GM18858 (cell line): Measurements from ENCODE around the gene YIPF4.
"Not testable (repeated sequence)": the region's sequence is repeated elsewhere in the genome, so short reads cannot be mapped to it uniquely, and the experiment has no call there.

Experiments
- ATAC-seq: cut with Tn5 transposase; IDR thresholded peaks from one replicate; pipeline ENCODE4 v1.9.1; 2021; ENCODE audit not compliant: unreplicated experiment

The YIPF4 gene

DNA sequence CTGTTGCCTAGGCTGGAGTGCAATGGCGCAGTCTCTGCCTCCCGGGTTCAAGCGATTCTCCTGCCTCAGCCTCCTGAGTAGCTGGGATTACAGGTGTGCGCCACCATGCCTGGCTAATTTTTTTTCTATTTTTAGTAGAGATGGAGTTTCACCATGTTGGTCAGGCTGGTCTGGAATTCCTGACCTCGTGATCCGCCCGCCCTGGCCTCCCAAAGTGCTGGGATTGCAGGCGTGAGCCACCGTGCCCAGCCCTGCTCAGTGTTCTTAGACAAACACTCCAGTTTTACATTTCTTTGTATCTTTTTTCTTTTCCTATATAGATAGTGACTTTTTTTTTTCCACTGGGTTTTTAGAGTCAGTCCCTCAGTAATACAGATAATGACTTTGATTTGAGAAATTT is 86.6 kb downstream of the YIPF4 start:
- not testable (repeated sequence) for ATAC-seq

DNA sequence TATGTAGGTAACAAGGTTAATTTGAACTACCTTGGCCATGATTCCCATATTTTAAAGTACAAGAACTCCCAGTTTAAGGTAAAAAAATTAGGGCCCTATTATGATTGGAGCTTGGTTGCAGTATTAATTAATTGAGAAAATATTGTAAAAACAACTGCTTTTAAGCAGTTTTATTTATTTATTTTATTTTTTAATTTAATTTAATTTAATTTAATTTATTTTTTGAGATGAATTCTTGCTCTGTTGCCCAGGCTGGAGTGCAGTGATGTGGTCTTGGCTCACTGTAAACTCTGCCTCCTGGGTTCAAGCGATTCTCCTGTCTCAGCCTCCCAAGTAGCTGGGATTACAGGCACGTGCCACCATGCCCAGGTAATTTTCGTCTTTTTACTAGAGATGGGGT is 88.0 kb downstream of the YIPF4 start:
- ATAC-seq, result not testable (repeated sequence)
